NCI-H526 treated with DMSO at 0.1 percent for 48 hours (cell line): Measurements from ENCODE around the gene ZNF3.

Experiments
- DNase-seq: peaks from one replicate; lab custom pipeline; 2025; lab: John Stamatoyannopoulos, UW

ZNF3 gene

DNA sequence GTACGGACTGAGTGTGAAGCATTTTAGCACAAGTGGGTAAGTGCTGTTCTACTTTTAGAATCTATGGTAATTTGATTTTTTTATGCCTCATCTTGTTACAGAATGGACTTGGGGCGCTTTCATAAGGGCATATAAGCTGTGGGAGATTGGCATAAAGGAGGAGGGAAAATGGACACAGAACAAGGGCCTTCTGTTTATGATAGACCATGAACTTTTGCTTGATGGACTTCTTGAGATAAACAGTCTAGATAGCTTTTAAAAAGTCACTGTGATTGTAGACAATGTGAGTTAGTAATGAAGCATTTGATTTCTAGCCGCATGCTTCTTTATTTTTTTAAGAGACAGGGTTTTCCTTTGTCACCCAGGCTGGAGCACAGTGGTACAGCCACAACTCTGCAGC, 29.9 kb downstream of the ZNF3 start:
- no peak for DNase-seq

DNA sequence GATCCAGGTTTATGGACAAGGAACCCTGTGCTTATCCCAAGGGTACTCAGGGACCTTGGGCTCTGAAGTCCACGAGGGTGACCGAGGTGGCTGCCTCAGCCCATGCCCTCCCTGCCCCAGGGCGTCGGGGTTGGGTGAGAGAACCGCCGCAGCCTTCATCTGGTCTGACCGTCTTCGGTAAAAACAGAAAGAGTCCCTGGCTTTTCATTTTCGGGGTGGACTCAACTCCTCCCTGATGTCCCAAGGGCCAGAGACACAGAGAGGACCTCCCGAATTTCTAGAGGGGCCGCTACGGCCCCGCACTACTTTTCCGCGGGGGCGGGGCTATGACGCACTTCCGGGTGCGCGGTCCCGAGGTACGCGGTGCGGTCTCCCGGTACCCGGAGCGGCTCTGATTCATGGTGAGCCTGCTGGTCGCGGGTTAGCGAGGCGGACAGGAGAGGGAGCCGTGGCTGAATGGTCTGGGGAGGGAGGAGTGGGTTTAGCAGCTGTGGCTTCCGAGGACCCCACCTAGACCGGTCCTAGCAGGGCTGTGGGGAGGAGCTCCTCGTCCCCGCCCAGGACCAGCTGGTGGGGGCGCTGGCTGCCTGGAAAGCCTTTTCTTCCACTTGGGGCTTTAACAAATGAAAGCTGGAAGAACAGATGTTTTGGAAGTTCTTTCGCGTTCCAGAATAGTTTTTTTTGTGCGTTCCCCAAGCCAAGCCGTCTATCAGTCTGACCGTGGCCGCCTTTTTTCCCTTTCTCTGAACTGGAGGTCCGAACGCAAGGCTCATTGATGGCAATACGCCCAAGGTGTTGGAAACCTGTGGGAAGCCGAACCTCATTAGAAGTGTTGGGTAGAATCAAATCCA, 31.9 kb downstream of the ZNF3 start, which contains the start of gene ZSCAN21:
Gene ZSCAN21 (plus strand): TSS at position 334 of the 851 bp plus-strand sequence. CDS start 7,233 bp downstream, outside the sequence.
- DNase-seq, result peak; percentile 73

DNA sequence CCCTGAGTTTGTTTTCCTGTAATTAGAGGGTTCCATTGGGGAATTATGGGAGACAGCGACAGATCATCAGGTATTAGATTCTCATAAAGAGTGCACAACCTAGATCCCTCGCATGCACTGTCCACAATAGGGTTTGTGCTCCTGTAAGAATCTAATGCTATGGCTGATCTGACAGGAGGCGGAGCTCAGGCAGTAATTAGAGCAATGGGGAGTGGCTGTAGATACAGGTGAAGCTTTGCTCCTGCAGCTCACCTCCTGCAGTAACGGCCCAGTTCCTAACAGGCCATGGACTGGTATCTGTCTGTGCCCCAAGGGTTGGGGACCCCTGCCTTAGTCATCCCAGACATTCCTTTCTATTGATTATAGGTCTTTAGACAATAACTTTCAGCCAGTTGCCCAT, 32.8 kb downstream of the ZNF3 start:
- no peak for DNase-seq

DNA sequence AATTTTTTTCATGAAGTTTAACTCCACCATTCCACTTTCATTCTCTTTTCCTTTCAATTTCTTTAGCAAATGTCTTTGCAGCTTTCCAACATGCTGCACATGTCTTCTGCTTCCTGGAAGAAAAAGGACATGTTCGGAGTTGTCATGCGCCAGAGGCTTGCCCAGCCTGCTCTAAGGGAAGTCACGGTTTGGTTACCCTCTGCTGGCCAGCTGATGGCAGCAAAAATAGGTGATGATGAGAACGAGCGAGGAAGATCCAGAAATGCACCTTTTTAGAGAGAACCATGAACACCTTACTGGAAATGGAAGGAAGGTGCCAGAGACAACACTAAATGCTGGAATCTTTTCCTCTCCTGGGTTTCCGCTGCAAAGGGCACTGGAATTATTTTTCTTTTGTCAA, 36.8 kb downstream of the ZNF3 start:
- DNase-seq, result peak; percentile 32

DNA sequence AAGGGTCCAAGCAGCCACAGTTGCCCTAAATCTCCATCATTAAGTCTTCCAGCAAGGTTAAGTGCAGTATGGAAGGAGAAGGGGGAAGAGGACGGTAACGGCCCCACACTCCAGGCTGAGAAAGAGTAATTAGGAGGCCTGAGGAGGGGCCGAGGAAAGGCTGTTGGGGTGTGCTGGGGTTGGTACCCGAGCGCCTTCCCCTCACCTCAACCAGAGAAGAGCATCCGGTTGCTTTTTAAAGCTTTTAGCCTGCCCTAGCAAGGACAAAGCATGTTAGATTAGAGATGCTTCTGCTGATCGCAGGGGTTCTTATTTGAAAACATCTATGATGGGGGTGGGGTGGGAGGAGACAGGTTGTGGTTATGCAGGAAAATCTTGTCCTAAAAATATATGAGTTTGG, 40.9 kb downstream of the ZNF3 start:
- DNase-seq, result no peak

DNA sequence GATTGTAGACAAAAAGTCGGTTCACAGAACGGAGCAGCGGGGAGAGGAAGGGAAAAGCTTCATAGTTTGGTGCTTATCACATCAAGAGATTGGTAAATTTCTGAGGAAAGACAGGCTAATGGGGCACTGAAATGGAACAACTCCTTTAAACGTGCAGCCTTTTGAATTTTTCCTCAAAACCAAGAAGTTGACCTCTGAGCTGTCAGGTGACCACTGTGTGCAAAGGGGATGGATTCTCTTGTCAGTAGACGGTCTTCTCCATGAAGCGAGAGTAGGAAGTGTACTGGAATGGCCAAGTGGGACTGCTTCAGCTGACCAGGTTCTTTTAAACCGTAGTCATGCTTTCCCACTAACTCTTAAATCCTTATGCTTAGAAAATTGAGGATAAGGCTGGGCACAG, 43.2 kb downstream of the ZNF3 start:
- no peak for DNase-seq

DNA sequence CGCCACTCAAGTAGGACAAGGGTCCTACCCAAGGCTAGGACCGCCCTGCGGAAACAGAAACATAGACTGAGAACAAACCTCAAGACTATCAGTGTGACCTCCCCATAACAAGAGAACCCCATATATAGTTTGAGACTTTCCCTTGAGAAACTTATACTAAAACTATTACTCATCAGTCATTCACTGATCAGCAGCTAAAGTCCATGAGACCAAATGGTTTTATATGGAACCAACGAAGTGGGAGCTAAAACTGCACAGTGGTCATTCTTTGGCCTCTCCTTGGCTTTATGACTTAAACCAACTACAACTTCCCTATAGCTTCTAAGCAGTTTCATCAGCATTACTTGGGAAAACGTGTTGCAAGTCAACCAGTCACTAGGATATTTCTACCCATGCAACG, 45.6 kb downstream of the ZNF3 start:
- no peak for DNase-seq

DNA sequence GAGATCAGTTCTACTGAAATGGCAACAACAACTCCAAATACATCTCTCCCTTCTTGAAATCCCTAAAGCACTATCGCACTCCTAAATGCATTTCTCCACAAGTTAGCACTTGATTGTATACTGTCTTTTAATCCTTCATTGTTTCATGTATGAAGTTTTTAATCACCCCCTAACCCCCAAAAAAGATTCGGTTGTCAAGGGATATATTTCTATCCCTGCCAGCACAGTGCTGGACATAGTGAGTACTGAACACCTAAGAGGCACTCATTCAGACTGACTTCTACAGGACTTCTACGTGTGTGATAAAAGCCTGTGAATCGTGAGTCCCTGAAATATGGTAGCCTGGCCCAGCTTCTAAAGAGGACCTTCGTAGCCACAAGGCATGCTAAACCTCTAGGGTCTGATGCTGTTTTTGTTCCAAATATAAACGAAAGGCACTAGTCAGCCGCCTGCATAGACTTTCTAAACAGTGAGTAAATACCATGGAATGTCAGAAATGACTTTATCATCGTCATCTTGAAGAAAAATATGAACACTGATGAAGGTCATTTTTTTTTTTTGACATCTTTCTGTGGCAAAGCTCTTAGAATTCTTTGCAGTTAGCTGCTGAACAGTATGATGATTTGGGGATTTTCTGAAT, 46.5 kb downstream of the ZNF3 start:
- no peak for DNase-seq

DNA sequence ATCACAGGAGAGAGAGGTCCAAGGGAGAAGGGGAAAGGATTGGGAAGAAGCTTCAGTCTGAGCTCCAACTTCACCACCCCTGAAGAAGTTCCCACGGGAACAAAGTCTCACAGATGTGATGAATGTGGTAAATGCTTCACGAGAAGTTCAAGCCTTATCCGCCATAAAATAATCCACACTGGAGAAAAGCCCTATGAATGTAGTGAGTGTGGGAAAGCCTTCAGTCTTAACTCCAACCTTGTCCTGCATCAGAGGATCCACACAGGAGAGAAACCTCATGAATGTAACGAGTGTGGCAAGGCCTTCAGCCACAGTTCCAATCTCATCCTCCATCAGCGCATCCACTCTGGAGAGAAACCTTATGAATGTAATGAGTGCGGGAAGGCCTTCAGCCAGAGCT, 48.0 kb downstream of the ZNF3 start:
- DNase-seq, result no peak

DNA sequence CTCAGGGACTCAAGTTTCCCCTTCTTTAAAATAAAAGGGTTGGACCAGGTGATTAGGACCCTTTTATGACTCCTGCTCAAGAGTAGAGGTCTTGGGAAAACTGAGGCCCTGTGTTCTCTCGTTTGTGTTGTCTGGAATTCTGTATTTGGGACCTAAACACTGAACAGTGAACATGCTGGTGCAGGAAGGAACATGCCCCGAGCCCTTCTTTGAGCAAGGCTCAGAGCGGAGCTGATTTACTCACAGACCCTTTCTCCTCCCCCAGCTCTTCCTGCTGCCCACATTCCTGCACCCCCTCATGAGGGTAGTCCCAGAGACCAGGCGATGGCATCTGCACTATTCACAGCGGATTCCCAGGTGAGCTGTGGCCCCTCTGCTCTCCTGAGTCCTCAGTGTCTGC, 51.9 kb downstream of the ZNF3 start:
- DNase-seq, result no peak

DNA sequence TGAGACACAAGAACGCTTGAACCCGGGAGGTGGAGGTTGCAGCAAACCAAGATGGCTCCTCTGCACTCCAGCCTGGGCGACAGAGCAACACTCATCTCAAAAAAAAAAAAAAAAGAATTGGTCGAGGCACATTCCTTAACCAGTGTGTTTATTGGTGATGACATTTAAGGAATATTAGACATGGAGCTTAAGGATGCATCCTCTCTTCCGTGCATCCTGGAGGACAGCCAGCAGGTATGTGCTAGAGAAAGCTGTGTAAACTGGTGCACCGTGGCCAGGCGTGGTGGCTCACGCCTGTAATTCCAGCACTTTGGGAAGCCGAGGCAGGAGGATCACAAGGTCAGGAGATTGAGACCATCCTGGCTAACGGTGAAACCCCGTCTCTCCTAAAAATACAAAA, 54.3 kb downstream of the ZNF3 start:
- DNase-seq, result no peak

DNA sequence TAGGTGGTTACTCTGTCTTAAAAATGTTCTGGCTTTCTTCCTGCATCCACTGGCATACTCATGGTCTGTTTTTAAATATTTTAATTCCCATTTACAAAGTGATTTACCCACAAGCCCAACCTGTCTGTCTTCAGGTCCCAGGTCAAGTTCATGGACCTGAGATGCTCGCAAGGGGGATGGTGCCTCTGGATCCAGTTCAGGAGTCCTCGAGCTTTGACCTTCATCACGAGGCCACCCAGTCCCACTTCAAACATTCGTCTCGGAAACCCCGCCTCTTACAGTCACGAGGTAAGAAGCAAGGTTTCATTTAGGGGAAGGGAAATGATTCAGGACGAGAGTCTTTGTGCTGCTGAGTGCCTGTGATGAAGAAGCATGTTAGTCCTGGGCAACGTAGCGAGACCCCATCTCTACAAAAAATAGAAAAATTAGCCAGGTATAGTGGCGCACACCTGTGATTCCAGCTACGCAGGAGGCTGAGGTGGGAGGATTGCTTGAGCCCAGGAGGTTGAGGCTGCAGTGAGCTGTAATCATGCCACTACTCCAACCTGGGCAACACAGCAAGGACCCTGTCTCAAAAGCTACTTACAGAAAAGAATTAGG, 57.4 kb downstream of the ZNF3 start:
- no peak for DNase-seq

DNA sequence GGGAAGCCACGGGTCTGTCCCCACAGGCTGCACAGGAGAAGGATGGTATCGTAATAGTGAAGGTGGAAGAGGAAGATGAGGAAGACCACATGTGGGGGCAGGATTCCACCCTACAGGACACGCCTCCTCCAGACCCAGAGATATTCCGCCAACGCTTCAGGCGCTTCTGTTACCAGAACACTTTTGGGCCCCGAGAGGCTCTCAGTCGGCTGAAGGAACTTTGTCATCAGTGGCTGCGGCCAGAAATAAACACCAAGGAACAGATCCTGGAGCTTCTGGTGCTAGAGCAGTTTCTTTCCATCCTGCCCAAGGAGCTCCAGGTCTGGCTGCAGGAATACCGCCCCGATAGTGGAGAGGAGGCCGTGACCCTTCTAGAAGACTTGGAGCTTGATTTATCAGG, 58.0 kb downstream of the ZNF3 start:
- DNase-seq, result no peak

DNA sequence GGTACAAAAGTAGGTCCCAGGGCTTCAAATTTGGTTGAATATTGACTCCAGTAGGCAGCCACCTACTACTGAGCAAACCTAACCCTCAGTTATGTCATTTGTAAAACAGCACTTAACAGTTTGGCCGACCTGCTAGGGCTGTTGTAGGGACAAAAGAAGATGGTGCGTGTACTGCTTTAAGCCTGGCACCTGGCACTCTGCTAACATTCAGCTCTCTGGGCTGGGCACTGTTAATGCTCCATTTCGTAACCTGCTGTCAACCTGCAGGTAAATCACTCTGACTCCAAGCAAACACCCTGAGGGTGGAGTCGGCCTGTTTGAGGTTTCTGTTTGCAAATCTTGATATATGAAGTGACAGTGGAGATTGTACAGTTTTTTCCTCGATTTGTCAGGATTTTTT, 58.9 kb downstream of the ZNF3 start:
- DNase-seq, result no peak

DNA sequence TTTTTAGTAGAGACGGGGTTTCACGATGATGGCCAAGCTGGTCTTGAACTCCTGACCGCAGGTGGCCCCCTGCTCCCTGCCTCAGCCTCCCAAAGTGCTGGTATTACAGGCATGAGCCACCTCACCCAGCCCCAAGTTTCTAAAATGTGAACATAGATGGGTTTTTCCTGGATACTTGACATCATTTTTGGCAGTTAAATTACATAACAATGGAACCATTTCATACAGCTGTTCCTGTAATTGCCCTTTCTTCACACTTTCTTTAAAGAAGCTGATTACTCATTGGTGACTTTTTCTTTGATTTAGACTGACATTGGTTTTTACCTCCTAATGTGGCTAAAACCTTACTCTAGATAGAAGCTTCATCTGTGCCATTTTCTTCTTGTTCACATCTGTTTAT, 60.2 kb downstream of the ZNF3 start:
- DNase-seq, result no peak
